HG03457 (cell line): Measurements from ENCODE around the gene AK2.
"Not testable (repeated sequence)": the region's sequence is repeated elsewhere in the genome, so short reads cannot be mapped to it uniquely, and the experiment has no call there.

ENCODE experiments used
- ATAC-seq: cut with Tn5 transposase; IDR thresholded peaks from one replicate; pipeline ENCODE4 v1.9.1; 2021; ENCODE audit warnings: moderate number of reproducible peaks; ENCODE audit not compliant: unreplicated experiment

Gene AK2

GRCh38 chr1:33036526-33037503 lies at the start of gene AK2:
Gene AK2 (minus strand): TSS chr1:33036883. CDS start chr1:33036828, 55 bp downstream.
- ATAC-seq = peak; percentile 95

GRCh38 chr1:33086384-33086850 lies 49.7 kb upstream of the AK2 start:
- no peak for ATAC-seq

- no peak for ATAC-seq
Measured at GRCh38 chr1:33085332-33085731, 48.6 kb upstream of the AK2 start.

- no peak for ATAC-seq
Measured at GRCh38 chr1:33082575-33083108, 46.0 kb upstream of the AK2 start.

GRCh38 chr1:33081554-33082305 lies 45.0 kb upstream of the AK2 start:
- no peak for ATAC-seq

GRCh38 chr1:33080885-33081553 lies 44.3 kb upstream of the AK2 start, which contains the start of gene AZIN2:
Gene AZIN2 (plus strand): TSS chr1:33081153. CDS start chr1:33082250, 1,097 bp downstream.
- peak; percentile 80 for ATAC-seq

GRCh38 chr1:33080373-33080772 lies 43.7 kb upstream of the AK2 start:
- no peak for ATAC-seq

- ATAC-seq = no peak
Measured at GRCh38 chr1:33078030-33078591, 41.4 kb upstream of the AK2 start.

GRCh38 chr1:33074193-33074945 lies 37.7 kb upstream of the AK2 start:
- no peak for ATAC-seq

- ATAC-seq = no peak
Measured at GRCh38 chr1:33072707-33073106, 36.0 kb upstream of the AK2 start.

GRCh38 chr1:33070628-33071027 lies 33.9 kb upstream of the AK2 start:
- ATAC-seq = no peak

GRCh38 chr1:33068108-33068507 lies 31.4 kb upstream of the AK2 start:
- ATAC-seq = not testable (repeated sequence)

- not testable (repeated sequence) for ATAC-seq
Measured at GRCh38 chr1:33066477-33066876, 29.8 kb upstream of the AK2 start.

- no peak for ATAC-seq
Measured at GRCh38 chr1:33065301-33065700, 28.6 kb upstream of the AK2 start.

- ATAC-seq = not testable (repeated sequence)
Measured at GRCh38 chr1:33064284-33064683, 27.6 kb upstream of the AK2 start.

- ATAC-seq = no peak
Measured at GRCh38 chr1:33061834-33062233, 25.2 kb upstream of the AK2 start.

GRCh38 chr1:33060579-33061083 lies 23.9 kb upstream of the AK2 start:
- no peak for ATAC-seq

- no peak for ATAC-seq
Measured at GRCh38 chr1:33057095-33057494, 20.4 kb upstream of the AK2 start.

GRCh38 chr1:33056426-33056825 lies 19.7 kb upstream of the AK2 start:
- no peak for ATAC-seq
